Mesenteric fat pad (tissue), 1 donor: ENCODE data around the gene SAYSD1. TPM values are rescaled to one million over a fixed set of nuclear protein-coding genes. Genes with fewer than 3 reads are reported as not detected.

ENCODE experiments used
- DNase-seq: peaks from one replicate; pipeline ENCODE4 v3.0.0-alpha.2; 2020; ENCODE audit warnings: low spot score
- total RNA-seq: library from RNA; stranded (reverse); fragmentation: NEBNext Ultra II Directional; extraction: Animal tissue kit (Norgen Biotek cat#: 25700); gene quantifications from one replicate; pipeline ENCODE4 v1.2.1, GENCODE V29; 2021
- donor health status: DM: yes; HTN: yes; CAD: no.

Gene SAYSD1
- total RNA-seq, 1 donor from 2014 or later = 11.2 TPM

DNA sequence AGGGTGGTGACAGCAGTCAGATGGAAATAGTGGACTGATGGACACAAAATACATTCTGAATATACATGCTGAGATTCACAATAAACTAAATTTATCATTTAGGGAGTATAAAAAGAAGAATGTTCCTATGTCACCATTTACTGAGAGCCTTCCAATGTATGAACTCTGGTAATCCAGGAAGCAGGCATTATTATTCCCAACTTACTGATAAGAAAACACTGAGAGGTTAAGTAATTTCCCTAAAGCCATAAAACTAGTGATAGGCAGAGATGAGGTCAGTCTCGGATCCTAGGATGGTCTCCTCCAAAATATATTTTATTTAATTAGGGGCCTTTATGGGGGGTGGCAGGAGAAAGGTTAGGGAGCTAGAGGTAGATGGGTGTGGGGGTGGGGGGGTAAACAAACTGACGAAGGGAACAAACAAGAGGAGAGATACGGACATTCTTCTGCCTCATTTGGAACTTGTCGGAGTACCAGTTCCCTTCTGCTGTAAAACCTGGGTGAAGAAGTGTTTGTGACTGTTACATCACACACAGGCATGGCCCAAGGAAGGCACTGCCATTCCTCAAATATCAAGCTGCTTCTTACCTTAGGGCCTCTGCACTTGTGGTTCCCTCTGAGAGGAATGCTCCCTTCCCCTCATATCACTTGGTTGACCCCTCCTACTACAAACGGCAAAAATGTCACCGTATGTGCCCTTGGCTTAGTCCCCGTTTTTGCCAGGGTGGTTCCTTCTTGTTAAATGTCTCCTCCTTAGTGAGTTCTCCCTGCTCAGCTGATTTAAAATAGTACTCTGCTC, 6.7 kb downstream of the SAYSD1 start:
- no peak for DNase-seq

DNA sequence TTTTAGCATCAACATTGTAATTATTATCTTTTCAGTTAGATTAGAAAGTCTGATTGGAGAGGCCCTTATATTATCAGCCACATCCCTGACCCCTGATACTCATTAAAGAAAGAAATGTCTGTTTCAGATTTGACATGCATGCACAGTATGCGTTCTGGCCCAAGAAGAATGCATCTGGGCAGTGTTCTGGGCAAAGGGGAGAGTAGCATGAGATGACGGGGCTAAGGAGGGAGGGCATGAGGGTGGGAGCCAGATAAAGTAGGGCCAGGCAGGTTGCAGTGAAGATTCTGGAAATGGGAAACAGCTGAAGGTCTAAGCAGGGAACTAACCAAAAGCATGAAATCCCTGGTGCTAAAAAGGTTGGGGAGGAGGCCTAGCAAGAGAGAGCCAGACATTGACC, 7.3 kb downstream of the SAYSD1 start:
- no peak for DNase-seq

DNA sequence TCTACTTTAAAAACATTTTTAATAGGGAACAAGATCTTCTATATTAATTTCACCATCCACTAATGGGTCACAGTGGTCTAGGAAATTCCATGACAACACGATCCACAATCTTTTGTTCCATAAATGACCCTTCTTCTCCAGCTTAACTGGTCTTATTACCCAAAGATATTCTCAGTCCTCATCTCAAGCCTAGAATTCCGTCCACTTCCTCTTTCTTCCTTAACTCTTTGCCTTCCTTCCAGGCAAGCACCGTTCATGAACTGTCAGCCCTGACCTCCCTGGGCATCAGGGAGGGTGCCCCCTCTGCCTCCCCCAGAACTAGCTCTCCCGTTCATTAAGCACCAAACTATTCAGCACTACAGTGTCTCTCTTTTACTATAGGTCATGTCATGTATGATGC, 8.0 kb downstream of the SAYSD1 start:
- DNase-seq = no peak

DNA sequence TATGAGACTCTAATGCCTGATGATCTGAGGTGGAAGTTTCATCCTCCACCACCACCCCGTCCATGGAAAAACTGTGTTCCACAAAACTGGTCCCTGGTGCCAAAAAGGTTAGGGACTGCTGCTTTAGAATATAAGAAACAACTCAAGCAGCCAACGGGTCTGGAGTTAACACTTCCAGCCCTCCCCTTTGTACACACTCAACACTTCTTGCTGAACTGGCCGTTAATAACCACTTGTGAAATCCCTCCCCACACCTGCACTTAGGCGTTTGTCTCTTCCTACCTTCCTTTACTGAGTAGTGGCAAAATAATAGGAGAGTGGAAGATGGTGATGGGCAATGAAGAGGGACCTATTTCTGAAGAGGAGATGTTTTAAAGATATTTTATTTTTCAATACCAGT, 10.5 kb downstream of the SAYSD1 start:
- no peak for DNase-seq

DNA sequence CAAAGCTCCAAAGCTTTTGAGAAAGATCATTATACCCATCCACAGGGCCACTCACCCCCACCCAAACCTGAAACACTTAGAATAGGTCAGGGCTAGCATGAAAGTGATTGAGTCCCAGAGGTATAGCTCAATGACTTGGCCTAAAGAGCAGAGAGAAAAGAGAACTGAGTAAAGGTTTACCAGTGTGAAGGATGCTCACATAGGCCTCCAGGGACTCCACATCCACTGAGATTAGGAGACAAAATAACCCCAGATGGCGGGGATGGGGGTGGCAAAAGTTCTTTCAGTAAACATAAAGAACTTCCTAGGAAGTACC, 12.2 kb downstream of the SAYSD1 start:
- no peak for DNase-seq

DNA sequence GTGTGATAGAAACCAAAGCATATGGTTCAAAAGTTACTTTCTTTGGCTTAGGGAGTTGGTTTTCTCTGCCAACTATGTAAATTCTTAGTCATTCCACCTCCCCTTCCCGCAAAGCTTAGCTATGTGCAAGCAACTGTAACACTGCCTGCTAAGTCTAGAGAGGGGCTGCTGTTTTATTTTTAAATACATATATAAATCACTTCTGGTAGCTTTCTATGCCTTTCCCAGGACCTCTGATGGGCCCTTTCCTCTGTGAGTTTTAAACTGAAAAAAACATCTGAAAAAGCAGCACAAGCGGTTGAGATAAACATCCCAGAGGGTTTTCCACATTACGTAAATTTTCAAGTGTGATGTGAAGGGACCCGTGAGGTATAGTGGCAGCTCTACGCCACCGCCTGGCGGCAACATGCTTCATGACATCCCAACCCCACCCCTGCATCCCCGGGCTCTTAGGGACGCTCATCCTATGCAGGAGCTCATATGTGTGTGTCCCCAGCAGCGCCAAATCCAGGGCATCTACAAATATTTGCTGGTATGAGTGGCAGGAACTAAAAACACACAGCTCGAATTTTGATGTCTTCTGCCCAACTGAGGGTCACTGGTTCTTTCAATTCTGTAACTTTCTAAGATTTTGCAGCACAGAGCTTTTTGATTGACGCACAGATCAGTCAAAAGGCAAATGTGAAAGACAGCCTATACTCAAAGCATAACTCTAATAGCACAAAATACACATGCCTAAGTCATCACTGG, 12.7 kb downstream of the SAYSD1 start:
- DNase-seq = no peak

DNA sequence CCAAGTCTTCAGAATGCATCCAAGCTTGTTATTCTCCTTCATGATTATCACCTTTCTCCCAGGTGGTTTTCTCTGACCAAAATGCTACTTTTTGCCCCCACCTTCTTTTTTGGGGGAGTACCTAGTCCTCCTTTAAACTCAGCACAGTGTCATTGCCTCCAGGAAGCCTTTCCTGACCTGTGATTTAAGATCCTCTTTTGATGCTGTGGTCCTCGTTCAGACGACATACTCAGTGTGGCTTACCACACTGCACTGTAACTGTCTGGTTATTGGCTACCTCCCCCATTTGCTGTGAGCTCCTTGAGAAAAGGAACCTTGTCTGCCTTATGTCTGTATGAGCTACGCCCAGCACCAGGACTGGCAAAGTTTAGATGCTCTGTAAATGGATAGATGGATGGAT, 14.6 kb downstream of the SAYSD1 start:
- DNase-seq = no peak

DNA sequence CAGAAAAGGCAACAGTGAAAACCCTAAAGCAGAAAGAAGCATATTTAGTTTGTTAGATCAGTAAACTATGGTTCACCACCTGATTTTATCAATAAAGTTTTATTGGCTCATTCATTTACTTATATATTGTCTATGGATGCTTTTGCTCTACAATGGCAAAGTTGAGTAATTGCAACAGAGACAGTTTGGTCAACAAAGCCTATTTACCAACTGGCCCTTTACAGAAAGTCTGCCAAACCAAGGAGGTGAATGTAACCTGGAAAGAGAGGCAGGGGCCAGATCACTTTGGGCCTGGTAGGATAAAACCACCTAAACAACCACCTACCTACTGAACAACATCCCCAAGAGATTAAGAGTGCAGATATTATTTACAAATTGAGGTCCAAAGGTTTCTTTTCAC, 19.4 kb downstream of the SAYSD1 start:
- no peak for DNase-seq

DNA sequence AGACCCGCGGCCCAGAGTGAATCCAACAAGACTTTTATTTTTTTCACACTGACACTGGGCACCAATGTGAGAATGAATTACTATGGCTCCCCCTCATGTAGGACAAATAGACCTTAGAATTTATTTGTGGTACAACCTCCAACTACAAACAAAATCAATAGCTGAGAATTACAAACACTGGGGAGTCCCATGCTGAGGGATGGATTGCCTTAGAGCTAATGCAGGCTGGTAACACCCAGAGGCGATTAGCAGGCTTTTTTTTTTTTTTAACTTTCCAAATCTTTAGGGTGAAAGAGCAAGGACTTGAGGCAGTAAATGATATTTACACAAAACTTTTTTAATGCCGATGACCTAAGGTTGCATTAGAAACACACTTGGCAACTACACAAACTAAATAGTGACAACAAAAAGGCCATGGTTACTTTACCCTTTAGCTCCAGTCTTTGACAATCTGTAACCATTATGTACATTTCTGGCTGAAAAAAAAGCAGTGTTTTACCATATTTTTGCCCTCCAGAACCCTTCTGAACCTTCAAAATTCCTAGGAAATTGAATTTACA, 21.8 kb downstream of the SAYSD1 start:
- no peak for DNase-seq

DNA sequence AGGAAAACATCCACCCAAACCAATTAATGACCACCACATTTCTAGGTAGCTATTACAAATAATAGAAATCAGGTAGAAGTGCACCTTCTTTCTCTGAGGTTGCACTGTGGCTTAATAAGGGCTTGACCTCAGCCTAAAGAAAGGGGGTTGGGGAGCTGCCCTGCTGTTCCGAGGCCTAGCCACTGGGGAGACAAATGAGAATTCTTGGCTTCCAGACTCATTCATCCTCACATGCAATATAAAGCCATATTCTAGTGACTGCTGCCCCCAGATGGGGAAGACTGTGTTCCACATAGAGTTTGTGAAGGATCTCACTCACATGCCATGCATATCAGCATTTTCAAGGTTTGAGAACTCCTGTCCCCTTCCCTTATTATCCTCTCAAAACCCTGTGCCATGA, 22.9 kb downstream of the SAYSD1 start:
- DNase-seq = no peak

DNA sequence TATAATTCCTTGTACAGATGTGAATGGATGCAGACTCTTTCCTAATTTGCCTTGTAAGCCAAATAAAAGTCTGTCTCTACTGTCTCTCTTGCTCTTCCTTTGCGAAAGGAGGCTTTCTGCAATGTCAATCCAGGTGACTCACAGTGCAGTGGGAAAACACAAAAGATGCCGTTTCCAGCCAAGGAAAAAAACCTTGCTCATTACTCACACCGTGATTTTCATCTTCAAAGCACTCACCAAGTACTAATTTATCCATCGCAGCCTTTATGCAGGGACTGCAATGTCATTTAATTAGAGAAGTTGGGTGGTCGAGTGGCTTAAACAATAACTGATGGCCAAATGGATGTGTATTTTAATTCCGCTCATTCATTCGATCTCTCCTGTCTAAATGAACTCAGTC, 23.8 kb downstream of the SAYSD1 start:
- no peak for DNase-seq

DNA sequence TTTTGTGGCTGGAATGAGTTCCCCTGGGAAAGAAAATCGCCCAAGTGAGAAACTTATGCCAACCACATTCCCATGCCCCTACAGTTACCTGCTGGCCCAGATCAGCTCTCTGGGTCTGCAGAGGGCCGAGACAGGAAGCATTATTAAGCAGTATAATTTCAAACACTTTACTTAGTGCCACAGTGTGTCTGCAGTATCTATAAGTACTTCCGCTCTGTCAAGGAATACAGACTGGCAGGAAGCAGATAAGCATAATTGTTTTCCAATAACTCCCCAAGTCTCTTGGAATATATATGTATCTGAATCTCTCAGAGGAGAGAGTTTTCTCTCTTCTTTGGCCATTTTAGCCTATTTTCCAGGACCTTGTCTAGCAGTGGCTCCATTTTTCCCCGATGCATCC, 24.9 kb downstream of the SAYSD1 start:
- no peak for DNase-seq

DNA sequence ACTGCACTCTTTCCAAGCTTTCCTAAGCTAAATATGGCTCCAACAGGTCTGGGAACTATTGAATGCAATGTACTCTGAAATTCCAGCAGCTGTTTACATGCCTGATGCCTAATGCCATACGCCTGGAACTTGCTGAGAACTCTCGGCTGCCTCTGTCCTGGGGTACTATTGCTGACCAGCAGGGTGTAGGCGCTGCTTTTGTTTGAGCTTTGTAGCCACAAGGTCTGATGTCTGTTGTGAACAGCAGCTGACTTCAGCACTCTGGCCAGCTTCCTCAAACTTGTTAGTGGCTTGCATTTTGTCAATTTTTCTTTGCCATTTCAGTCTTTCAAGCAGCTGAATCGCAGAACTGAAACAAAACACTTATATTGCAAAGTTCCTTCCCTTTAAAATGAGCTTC, 26.7 kb downstream of the SAYSD1 start:
- no peak for DNase-seq

DNA sequence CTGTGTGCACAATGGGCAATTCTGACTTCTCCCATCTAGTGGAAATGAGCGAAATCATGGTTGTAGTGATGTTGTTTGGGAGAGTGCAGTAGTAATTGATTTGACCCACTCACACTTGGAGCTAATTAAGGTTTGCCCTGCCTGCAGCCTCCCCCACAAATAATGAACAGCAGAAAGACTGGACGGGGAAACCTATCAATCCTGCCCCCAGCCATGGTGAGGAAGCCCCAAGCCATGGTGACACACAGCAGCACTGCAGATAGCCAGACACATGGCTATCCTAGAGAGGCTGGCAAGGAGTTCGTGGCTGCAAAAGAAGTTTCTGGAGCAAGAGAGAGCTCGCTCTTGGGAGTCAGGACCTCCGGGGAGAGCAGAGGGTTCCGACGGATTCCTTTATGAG, 27.8 kb downstream of the SAYSD1 start:
- no peak for DNase-seq

DNA sequence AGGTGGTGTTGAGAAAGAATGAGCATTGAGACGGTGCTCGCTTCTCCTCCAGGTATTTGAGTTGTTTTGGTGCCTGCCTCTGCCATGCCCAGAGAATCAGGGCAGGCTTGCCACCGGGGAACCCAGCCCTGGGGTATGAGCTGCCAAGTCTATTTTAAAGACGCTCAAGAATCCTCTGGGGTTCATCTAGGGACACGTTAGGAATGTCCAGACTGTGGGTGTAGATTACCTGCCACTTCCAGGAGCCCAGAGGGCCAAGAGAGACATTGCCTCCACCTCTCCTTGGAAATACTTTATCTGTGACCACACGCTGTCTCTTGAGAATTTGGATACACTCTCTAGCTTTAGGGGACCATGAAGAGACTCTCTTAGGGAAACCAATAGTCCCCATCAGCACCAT, 28.3 kb downstream of the SAYSD1 start:
- DNase-seq = no peak

DNA sequence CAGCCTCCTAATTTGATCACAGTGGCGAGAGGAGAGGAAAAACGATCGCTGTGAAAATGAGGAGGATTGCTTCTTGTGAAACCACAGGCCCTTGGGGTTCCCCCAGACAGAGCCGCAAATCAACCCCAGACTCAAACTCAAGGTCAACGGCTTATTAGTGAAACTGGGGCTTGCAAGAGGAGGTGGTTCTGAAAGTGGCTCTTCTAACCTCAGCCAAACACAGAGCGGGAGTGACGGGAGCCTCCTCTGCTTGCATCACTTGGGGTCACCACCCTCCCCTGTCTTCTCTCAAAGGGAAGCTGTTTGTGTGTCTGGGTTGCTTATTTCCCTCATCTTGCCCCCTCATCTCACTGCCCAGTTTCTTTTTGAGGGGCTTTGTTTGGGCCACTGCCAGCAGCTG, 28.7 kb downstream of the SAYSD1 start:
- DNase-seq = no peak

DNA sequence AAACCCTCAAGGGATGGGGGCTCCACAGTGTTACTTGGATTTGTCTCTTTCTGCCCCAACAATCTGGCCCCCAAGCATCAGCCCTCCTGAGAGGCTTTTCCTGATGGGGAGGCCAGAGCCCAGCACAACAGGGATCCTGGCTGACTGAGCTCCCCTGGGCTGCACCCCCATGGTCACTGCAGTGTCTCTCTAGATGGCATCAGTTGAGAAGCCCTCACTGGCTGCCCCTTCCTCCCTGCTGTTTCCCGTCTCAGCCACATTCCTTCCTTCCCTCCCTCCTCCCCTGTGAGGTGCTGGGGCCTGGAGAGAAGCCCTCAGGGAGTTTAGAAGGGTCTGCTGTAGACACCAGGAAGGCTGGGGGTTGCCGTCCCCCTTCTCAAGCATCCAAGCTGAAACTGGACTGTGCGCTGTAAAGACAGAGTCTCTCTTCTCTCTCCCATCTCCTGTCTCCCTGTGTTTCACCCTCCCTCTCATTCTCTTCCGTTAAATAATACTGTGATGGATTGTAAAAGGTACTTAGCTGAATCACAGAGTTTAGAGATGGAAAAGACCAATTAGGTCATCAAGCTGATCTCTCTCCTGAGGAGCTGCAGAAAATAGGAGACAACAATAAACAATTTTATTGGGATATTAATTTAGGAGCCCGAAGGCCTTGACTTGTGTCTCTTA, 29.7 kb downstream of the SAYSD1 start:
- no peak for DNase-seq

DNA sequence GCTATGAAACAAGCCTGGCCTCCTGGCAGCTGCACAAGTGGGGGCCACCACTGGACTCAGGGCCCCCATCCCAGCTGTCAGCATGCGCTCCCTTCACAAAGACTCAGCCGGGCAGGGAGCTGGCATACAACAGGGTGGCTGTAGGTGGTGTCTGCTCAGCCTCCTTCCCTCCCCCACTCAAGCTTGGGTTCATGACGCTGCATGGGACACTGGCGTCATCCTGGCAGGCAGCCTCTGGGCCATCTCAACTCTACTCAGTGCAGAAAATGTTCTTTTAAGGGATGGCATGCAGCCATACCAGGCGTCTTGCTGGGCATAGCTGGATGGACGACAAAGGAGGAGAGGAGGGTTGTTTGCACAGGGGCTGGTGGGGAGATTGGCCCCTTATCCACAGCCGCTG, 30.5 kb downstream of the SAYSD1 start:
- DNase-seq = no peak

DNA sequence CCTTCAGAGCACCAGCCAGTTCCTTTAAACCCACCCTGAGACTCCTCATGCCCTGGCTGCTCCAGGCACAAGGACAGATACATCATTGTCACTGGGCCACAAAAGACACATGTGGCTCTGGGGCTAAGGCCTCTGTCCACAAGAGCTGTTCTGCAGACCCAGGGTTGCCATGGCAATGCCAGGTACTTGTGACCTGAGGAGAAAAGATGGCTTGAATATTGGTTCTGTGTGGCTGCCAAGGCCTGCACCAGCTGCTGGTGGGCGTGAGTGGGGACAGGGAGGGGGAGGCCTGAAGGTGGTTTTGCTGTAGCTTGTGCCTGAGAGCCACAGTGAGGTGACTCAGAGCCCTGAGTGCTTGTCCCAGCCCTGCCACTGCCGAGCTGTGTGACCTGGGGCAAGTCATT, 31.8 kb downstream of the SAYSD1 start:
- no peak for DNase-seq

DNA sequence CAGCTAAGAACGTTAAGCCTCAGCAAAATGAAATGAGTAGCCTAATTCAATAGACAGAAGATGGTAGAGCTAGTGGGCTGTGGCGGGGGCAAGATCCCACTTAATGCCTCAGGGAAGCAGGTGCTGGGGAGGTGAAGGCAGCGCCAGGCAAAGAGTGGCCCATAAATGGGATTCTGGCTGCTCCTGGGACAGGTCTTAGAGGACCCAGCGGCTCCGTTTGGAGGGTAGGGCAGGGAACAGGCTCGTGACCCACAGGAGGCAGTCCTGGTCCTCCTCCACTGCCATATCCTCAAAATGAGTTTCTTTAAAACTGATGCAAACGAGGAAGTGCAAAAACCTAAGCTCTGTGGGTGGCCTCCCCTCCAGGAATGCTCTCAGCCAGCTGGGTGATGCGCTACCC, 32.7 kb downstream of the SAYSD1 start:
- DNase-seq = no peak

DNA sequence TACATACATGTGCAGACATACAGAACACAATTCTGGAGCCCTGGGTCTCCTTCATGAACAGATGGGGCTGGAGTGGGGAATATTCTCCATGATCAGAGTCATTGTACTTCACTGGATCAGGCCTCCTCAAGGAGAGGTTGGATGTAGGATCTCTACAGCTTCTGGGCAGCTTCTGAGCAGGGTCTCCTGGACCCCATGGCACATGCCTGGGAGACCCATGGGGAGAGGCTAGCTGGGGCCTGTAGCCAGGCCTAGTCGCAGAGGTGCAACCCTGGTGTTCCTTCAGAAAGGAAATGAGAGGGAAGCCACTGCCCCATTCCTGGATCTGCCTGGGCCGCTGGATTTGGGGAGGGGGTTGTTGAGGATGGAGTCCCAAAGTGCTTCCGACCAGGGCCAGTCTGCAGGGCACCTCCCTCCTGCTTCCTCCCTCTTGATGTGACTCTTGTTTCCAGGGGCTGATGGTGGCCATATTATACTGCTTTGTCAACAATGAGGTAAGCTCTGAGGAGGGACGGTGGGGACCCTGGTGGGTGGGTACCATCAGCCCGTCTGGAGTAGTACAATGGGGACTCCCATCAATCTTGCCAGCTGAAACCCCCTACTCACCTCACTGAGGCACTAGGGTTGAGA, 34.6 kb downstream of the SAYSD1 start:
- no peak for DNase-seq
